Liver (tissue), 3 donors: ENCODE data around the gene ZNF547.

ENCODE experiments used
- EGR1 ChIP-seq, 2 donors: IDR thresholded peaks; 2 replicates each; pipeline ENCODE4 v1.6.1; 2016 to 2018; ENCODE audit warnings: antibody characterized with exemption in 2 of 2, low read depth in 2 of 2
- TF ChIP-seq, protein P1 (sequence below): fragments of 150-350 bp; IDR thresholded peaks from 2 replicates; pipeline ENCODE4 v1.5.1; 2017; ENCODE audit warnings: improper control_type of control experiment, low read depth, low read length; ENCODE audit not compliant: missing input control
- donor health status: healthy.
- donor health status: healthy.

GRCh38 chr19:57419439-57419838, 56.1 kb downstream of the ZNF547 start:
- TF ChIP-seq, protein P1, sequence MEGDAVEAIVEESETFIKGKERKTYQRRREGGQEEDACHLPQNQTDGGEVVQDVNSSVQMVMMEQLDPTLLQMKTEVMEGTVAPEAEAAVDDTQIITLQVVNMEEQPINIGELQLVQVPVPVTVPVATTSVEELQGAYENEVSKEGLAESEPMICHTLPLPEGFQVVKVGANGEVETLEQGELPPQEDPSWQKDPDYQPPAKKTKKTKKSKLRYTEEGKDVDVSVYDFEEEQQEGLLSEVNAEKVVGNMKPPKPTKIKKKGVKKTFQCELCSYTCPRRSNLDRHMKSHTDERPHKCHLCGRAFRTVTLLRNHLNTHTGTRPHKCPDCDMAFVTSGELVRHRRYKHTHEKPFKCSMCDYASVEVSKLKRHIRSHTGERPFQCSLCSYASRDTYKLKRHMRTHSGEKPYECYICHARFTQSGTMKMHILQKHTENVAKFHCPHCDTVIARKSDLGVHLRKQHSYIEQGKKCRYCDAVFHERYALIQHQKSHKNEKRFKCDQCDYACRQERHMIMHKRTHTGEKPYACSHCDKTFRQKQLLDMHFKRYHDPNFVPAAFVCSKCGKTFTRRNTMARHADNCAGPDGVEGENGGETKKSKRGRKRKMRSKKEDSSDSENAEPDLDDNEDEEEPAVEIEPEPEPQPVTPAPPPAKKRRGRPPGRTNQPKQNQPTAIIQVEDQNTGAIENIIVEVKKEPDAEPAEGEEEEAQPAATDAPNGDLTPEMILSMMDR, result no peak
- TF ChIP-seq EGR1 (IDR thresholded peaks at IDR 0.05; ENCODE audit: low read depth in 2 of 2), result no peak
